Breast epithelium (tissue), 4 donors: ENCODE measurements around the gene SHISA7. TPM values are rescaled to one million over a fixed set of nuclear protein-coding genes. Genes with fewer than 3 reads are reported as not detected.
A peak's percentile ranks its signal among the peaks of the same experiment; 100 is the strongest.

Experiments
- DNase-seq, 2 donors: peaks; one replicate each; pipeline ENCODE4 v3.0.0-alpha.2; 2019; ENCODE audit warnings: low spot score in 2 of 2
- H3K27ac ChIP-seq, 2 donors: fragments of 200-600 bp; sonication (generic) in 1 of 2; one replicate each; pipeline ENCODE4 v1.5.1; 2016 to 2019; ENCODE audit warnings: mild to moderate bottlenecking in 1 of 2
- H3K27me3 ChIP-seq, 2 donors: fragments of 200-600 bp; sonication (generic) in 1 of 2; one replicate each; pipeline versions ENCODE4 v1.5.1 to v1.6.0; 2017 to 2019; ENCODE audit warnings: control low read depth in 1 of 2, mild to moderate bottlenecking in 1 of 2
- H3K36me3 ChIP-seq: fragments of 200-600 bp; one replicate; pipeline ENCODE4 v1.5.1; 2019
- H3K4me1 ChIP-seq, 2 donors: fragments of 200-600 bp; sonication (generic); one replicate each; pipeline ENCODE4 v1.5.1; 2016 to 2019; ENCODE audit warnings: control low read depth in 1 of 2
- H3K4me3 ChIP-seq, 3 donors: fragments of 200-600 bp; sonication (generic); 1 replicate in 2 of 3; 2 replicates in 1 of 3; pipeline ENCODE4 v1.5.1; 2016 to 2019; ENCODE audit warnings: mild to moderate bottlenecking in 3 of 3, moderate library complexity in 2 of 3
- H3K9me3 ChIP-seq, 2 donors: fragments of 200-600 bp; sonication (generic) in 1 of 2; one replicate each; pipeline ENCODE4 v1.5.1; 2016 to 2019; ENCODE audit warnings: control low read depth in 1 of 2
- CTCF ChIP-seq, 3 donors: fragments of 450-650 bp; IDR thresholded peaks; one replicate each; pipeline ENCODE4 v1.5.1; 2016 to 2017; ENCODE audit warnings: antibody characterized with exemption in 3 of 3, mild to moderate bottlenecking in 3 of 3, moderate library complexity in 3 of 3
- POLR2A ChIP-seq: fragments of 450-650 bp; IDR thresholded peaks from one replicate; pipeline ENCODE4 v1.6.1; 2016; ENCODE audit warnings: antibody characterized with exemption, mild to moderate bottlenecking, moderate library complexity
- POLR2AphosphoS5 ChIP-seq, 3 donors: sonication (generic); formaldehyde crosslinking; IDR thresholded peaks; one replicate each; pipeline ENCODE4 v1.6.1; 2017; ENCODE audit warnings: antibody characterized with exemption in 3 of 3
- intact Hi-C: fragments of 100-400 bp; cut with DNase I; formaldehyde crosslinking; loops from one replicate; pipeline ENCODE4 v1.15.1; 2023; ENCODE audit warnings: low total_unique reads
- total RNA-seq, 3 donors: library from RNA; depleted of rRNA; stranded (reverse); fragments of >200 nt; gene quantifications; one replicate each; pipeline ENCODE4 v1.1.0, GENCODE V29; 2016

Gene SHISA7
- total RNA-seq = under 1 TPM in 1 of 3 donors, not detected in 2; 0.29 TPM

GRCh38 chr19:55443045-55443823 lies at the start of gene SHISA7:
Gene SHISA7 (minus strand): TSS chr19:55443300. CDS start chr19:55442863, 437 bp downstream.
- DNase-seq = no peak
- intact Hi-C loops = no loop called here
- Histone ChIP-seq H3K4me3 (peak within 1 kb of the TSS in 1 of 3 donors; percentile 46), H3K4me1 (no peaks in the 10 kb centered on the region), H3K27ac (no peak within 1 kb of the TSS), H3K9me3 (no peaks in the 10 kb centered on the region), H3K36me3 (no peaks in the 10 kb centered on the region), H3K27me3 (peaks cover 20 to 71% of the 10 kb centered on the region in 2 donors)
- TF ChIP-seq POLR2AphosphoS5 (IDR thresholded peaks at IDR 0.05) (no peak), CTCF (IDR thresholded peaks at IDR 0.05) (no peak), POLR2A (no peak)

DNA sequence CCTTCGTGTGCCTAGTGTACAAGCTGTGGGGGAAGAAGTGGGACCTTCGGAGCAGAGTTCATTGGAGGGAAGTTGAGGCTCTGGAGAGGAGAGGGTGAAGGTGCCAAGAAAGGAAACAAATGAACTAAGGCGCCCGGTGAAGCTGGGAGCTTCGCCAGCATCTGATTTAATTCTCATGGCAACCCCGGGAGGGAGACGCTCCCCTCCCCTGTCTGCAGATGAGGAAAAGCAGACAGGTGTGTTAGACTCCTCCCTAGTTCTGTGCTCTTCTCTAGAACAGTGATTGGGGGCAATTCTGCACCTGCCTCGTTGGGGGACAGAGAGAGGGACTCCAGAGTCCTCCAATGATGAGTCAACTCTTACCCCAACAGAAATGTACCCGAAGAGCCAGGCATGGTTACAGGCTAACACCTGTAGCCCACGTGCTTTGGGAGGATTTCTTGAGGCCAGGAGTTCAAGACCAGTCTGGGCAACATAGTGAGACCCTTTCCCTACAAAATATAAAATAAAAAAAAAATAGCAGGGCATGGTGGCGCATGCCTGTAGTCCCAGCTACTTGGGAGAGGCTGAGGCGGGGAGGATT lies 49.4 kb upstream of the SHISA7 start:
- intact Hi-C loops = no loop called here
- DNase-seq = no peak
- no peak for TF ChIP-seq POLR2A
- TF ChIP-seq POLR2AphosphoS5 (IDR thresholded peaks at IDR 0.05) = no peak
- Histone ChIP-seq H3K9me3 (no peaks in the 10 kb centered on the region), H3K4me1 (peaks cover 0 to 6% of the 10 kb centered on the region in 2 donors), H3K27me3 (peaks cover 0 to 11% of the 10 kb centered on the region in 2 donors), H3K4me3 (no peak overlapping the region), H3K27ac (peak overlapping the region in 1 of 2 donors; percentile 95), H3K36me3 (no peaks in the 10 kb centered on the region)

- TF ChIP-seq POLR2AphosphoS5 (IDR thresholded peaks at IDR 0.05) (no peak), CTCF (IDR thresholded peaks at IDR 0.05) (no peak), POLR2A (no peak)
- H3K36me3 ChIP-seq = no peaks in the 10 kb centered on the region
- no peak for DNase-seq
- peak overlapping the region; percentile 70 to 91 for H3K27ac ChIP-seq
- no peaks in the 10 kb centered on the region for H3K9me3 ChIP-seq
- no peak overlapping the region for H3K4me3 ChIP-seq
- H3K27me3 ChIP-seq = peaks cover 0 to 11% of the 10 kb centered on the region in 2 donors
- intact Hi-C loops = no loop called here
- H3K4me1 ChIP-seq = peaks cover 2 to 13% of the 10 kb centered on the region in 2 donors
Measured at GRCh38 chr19:55491546-55492360, 48.7 kb upstream of the SHISA7 start.

DNA sequence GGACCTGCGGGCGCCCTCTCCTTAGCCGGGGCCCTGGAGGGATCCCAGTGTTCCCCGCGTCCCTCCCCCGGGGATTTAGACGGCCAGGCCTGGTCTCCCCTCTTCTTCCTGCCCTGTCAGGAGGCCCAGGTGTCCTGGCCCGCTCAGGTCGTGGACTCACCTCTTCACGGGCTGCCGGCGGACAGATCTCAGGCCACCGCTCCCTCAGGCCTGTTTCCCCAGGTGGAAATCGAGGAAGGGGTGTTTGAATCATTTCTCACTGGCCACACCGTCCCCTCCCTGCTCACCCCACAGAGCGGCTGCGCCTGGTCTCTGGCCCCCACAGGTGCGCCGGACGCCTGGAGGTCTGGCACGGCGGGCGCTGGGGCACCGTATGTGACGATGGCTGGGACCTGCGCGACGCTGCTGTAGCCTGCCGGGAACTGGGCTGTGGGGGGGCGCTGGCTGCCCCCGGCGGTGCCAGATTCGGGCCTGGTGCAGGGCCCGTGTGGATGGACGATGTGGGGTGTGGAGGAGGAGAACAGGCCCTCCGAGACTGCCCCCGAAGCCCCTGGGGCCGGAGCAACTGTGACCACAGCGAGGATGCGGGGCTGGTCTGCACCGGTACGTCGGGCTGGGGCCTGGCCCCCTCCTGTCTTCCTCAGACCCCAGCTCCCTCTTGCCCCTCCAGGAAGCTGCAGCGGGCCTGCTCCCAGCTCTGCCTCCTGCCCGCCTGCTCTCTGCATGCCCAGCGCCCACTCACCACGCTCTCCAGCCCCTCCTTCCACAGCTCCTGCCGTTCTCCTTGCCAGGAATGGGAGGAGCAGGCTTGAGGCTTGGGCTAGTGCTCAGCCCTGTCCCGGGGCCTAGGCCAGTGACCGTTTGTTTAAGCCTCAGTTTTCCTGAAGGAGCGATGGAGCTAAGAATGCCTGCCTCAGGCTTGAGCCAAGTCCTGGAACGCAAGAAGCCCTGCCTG lies 47.7 kb upstream of the SHISA7 start:
- intact Hi-C loops = no loop called here
- Histone ChIP-seq H3K27ac (peak overlapping the region; percentile 70 to 91), H3K4me1 (peaks cover 12 to 21% of the 10 kb centered on the region in 2 donors), H3K27me3 (peaks cover 0 to 11% of the 10 kb centered on the region in 2 donors), H3K9me3 (no peaks in the 10 kb centered on the region), H3K4me3 (peak overlapping the region in 1 of 3 donors; percentile 22), H3K36me3 (no peaks in the 10 kb centered on the region)
- no peak for DNase-seq
- TF ChIP-seq POLR2A = no peak

GRCh38 chr19:55489711-55490477 lies 46.8 kb upstream of the SHISA7 start:
- intact Hi-C loops = no loop called here
- no peak for DNase-seq
- Histone ChIP-seq H3K27me3 (peaks cover 0 to 11% of the 10 kb centered on the region in 2 donors), H3K27ac (peak overlapping the region; percentile 33 to 96), H3K4me3 (peak overlapping the region in 1 of 3 donors; percentile 22), H3K9me3 (no peaks in the 10 kb centered on the region), H3K4me1 (peaks cover 17 to 23% of the 10 kb centered on the region in 2 donors), H3K36me3 (no peaks in the 10 kb centered on the region)
- TF ChIP-seq POLR2AphosphoS5 (IDR thresholded peaks at IDR 0.05) = no peak
